Upper lobe of left lung (tissue), 6 donors: Measurements from ENCODE around the gene SYPL2. TPM values are rescaled to one million over a fixed set of nuclear protein-coding genes. Genes with fewer than 3 reads are reported as not detected.
"Not testable (repeated sequence)": the region's sequence is repeated elsewhere in the genome, so short reads cannot be mapped to it uniquely, and the experiment has no call there.

ENCODE experiments used
- ATAC-seq, 2 donors: fragments of 200-7000 bp; cut with Tn5 transposase; one replicate each; pipeline ENCODE4 v1.9.1; 2022; ENCODE audit warnings: mild to moderate bottlenecking in 2 of 2, moderate library complexity in 2 of 2; ENCODE audit not compliant: low FRiP score in 2 of 2
- DNase-seq, 2 donors: peaks; one replicate each; pipeline ENCODE4 v3.0.0-alpha.2; 2019 to 2020
- H3K27ac ChIP-seq, 4 donors: fragments of 200-600 bp; sonication (generic); one replicate each; pipeline ENCODE4 v1.5.1; 2016 to 2019
- H3K27me3 ChIP-seq, 4 donors: fragments of 200-600 bp; sonication (generic); one replicate each; pipeline ENCODE4 v1.5.1; 2017 to 2019
- H3K36me3 ChIP-seq, 4 donors: fragments of 200-600 bp; sonication (generic); one replicate each; pipeline ENCODE4 v1.5.1; 2016 to 2019
- H3K4me1 ChIP-seq, 4 donors: fragments of 200-600 bp; sonication (generic); one replicate each; pipeline ENCODE4 v1.5.1; 2018 to 2019
- H3K4me3 ChIP-seq, 4 donors: fragments of 200-600 bp; sonication (generic); one replicate each; pipeline ENCODE4 v1.5.1; 2017 to 2019; ENCODE audit warnings: mild to moderate bottlenecking in 2 of 4, moderate library complexity in 1 of 4
- H3K9me3 ChIP-seq, 4 donors: fragments of 200-600 bp; sonication (generic); one replicate each; pipeline ENCODE4 v1.5.1; 2018 to 2019
- EP300 ChIP-seq, 4 donors: sonication (generic); formaldehyde crosslinking; IDR thresholded peaks; one replicate each; pipeline ENCODE4 v1.5.1; 2017; ENCODE audit warnings: antibody characterized with exemption in 4 of 4, control low read depth in 2 of 4
- POLR2A ChIP-seq, 4 donors: fragments of 450-650 bp; IDR thresholded peaks; one replicate each; pipeline ENCODE4 v1.5.1; 2016 to 2017; ENCODE audit warnings: antibody characterized with exemption in 4 of 4, mild to moderate bottlenecking in 2 of 4
- POLR2AphosphoS5 ChIP-seq, 2 donors: sonication (generic); formaldehyde crosslinking; IDR thresholded peaks; one replicate each; pipeline ENCODE4 v1.5.1; 2017; ENCODE audit warnings: antibody characterized with exemption in 2 of 2
- WGBS, 2 donors: methylation state at CpG; one replicate each; pipeline ENCODE4 v1.1.5; 2017 to 2018; 5-methylcytosine and 5-hydroxymethylcytosine counted together
- total RNA-seq, 6 donors: library from RNA; depleted of rRNA in 4 of 6; stranded (reverse); fragments of >200 nt in 4 of 6; gene quantifications; one replicate each; pipeline versions ENCODE4 v1.1.0 to v1.2.1, GENCODE V29; 2016 to 2021
- TF ChIP-seq, protein P1 (sequence below), 6 experiments: fragments of 450-650 bp in 4 of 6; fragments of 200-600 bp in 2 of 6; sonication (generic) in 2 of 6; IDR thresholded peaks; one replicate each; pipeline ENCODE4 v1.5.1; 2016 to 2019; ENCODE audit warnings: antibody characterized with exemption in 6 of 6
- donor health status: DM: no; HTN: no; CAD: no; lungs with moderate emphysema.
- donor health status: DM: no; HTN: yes; CAD: no; lungs with severe emphysema.

SYPL2 gene
- total RNA-seq, 6 donors from 2014 or later, result 0.30 to 3.1 (median 1.1) TPM

DNA sequence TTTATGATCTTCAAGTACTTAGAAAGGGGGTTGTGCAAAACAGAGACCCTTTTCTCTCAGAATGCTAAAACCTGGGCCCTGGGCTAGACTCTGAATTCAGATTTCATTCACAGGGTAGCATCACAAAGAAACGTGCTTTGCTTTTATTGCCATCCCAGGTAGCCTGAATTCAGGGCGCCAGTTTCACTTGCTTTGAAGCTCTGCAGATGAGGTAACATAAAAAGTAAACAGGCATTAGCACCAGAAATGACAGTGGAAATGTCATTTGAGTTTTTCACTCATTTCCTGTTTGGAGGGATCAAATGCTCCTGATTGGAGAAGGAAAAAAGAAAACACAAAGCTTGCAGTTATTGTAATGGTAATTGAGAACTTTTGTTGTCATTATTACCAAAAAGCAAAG, 2.6 kb downstream of the SYPL2 start:
- peaks cover 11 to 14% (median 12%) of the 10 kb centered on the region in 4 donors for H3K4me1 ChIP-seq
- H3K9me3 ChIP-seq, result no peaks in the 10 kb centered on the region

DNA sequence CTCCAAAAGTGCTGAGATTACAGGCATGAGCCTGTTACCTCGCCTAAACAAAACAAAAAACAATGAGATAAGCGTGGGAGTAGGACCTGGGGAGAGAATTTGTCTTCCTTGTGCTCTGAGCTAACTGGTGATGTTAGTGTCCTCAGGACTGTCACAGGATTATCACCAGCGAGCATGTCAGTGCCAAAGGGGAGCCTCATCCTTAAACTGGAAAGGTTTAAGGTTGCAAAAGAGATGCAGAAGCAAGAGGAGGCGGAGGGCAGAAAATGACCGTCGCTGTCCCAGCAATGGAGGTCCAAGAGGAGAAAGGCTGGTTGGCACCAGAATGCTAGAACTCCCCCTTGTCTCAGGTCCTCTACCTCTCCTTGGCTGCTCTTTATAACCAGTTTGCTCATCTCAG, 3.9 kb downstream of the SYPL2 start:
- DNase-seq (no peak), ATAC-seq (no peak)
- Histone ChIP-seq H3K27me3 (peaks cover 0 to 25% (median 11%) of the 10 kb centered on the region in 4 donors), H3K27ac (no peak overlapping the region), H3K4me3 (no peak overlapping the region), H3K9me3 (no peaks in the 10 kb centered on the region), H3K4me1 (peaks cover 11 to 14% (median 12%) of the 10 kb centered on the region in 4 donors), H3K36me3 (no peaks in the 10 kb centered on the region)
- 57 to 62% methylated on average over 6 of the region's 6 CpGs for WGBS, 2 donors
- TF ChIP-seq POLR2A (IDR thresholded peaks at IDR 0.05), result no peak
- no peak for TF ChIP-seq POLR2AphosphoS5 (IDR thresholded peaks at IDR 0.05)
- no peak for TF ChIP-seq EP300 (IDR thresholded peaks at IDR 0.05)
- TF ChIP-seq, protein P1, sequence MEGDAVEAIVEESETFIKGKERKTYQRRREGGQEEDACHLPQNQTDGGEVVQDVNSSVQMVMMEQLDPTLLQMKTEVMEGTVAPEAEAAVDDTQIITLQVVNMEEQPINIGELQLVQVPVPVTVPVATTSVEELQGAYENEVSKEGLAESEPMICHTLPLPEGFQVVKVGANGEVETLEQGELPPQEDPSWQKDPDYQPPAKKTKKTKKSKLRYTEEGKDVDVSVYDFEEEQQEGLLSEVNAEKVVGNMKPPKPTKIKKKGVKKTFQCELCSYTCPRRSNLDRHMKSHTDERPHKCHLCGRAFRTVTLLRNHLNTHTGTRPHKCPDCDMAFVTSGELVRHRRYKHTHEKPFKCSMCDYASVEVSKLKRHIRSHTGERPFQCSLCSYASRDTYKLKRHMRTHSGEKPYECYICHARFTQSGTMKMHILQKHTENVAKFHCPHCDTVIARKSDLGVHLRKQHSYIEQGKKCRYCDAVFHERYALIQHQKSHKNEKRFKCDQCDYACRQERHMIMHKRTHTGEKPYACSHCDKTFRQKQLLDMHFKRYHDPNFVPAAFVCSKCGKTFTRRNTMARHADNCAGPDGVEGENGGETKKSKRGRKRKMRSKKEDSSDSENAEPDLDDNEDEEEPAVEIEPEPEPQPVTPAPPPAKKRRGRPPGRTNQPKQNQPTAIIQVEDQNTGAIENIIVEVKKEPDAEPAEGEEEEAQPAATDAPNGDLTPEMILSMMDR (IDR thresholded peaks at IDR 0.05), result no peak

More for the DNA sequence above, 2.6 kb downstream of the SYPL2 start:
- WGBS, 2 donors, result 13 to 23% methylated on average over 2 of the region's 2 CpGs
- H3K27ac ChIP-seq, result no peak overlapping the region
- DNase-seq (no peak), ATAC-seq (no peak)
- H3K36me3 ChIP-seq, result no peaks in the 10 kb centered on the region
- TF ChIP-seq POLR2A (IDR thresholded peaks at IDR 0.05) (no peak), POLR2AphosphoS5 (IDR thresholded peaks at IDR 0.05) (no peak), EP300 (IDR thresholded peaks at IDR 0.05) (no peak)
- TF ChIP-seq, protein P1 (IDR thresholded peaks at IDR 0.05), result no peak
- H3K4me3 ChIP-seq, result no peak overlapping the region
- peaks cover 0 to 25% (median 12%) of the 10 kb centered on the region in 4 donors for H3K27me3 ChIP-seq

GRCh38 chr1:109472779-109473178, 6.4 kb downstream of the SYPL2 start:
- Histone ChIP-seq H3K36me3 (no peaks in the 10 kb centered on the region), H3K27me3 (peaks cover 0 to 9% (median 0%) of the 10 kb centered on the region in 4 donors), H3K9me3 (no peaks in the 10 kb centered on the region), H3K27ac (no peak overlapping the region), H3K4me1 (no peaks in the 10 kb centered on the region), H3K4me3 (no peak overlapping the region)
- 58 to 61% methylated on average over 3 of the region's 3 CpGs for WGBS, 2 donors
- ATAC-seq (no peak), DNase-seq (no peak)
- TF ChIP-seq POLR2A (IDR thresholded peaks at IDR 0.05), result no peak
- TF ChIP-seq, protein P1 (IDR thresholded peaks at IDR 0.05), result no peak
- no peak for TF ChIP-seq EP300 (IDR thresholded peaks at IDR 0.05)
- no peak for TF ChIP-seq POLR2AphosphoS5 (IDR thresholded peaks at IDR 0.05)

- not testable (repeated sequence) for H3K4me1 ChIP-seq, H3K27me3 ChIP-seq
- WGBS, 2 donors, result 81 to 83% methylated on average over 12 of the region's 12 CpGs
These were observed 7.1 kb downstream of the SYPL2 start for GRCh38 chr1:109473284-109474057.

DNA sequence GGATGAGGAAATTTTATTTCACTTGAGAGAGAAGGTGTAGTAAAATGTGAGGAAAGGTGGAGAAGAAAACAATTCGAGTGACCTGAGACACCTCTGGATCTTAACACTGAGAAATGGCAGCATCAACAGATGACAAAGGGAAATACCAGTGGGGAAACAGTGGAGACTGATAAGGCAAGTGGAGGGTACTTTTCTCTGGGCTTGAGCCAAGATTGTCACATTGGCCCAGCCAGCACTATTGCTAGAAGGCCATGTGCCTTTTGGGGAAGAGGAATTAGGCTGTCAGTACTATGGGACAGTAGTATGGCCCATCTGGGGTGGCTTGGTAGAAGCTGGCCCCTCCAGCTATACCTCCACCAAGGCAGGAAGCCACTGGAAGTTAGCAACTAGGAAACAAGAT, 8.4 kb downstream of the SYPL2 start:
- no peaks in the 10 kb centered on the region for H3K4me1 ChIP-seq
- H3K27me3 ChIP-seq, result no peaks in the 10 kb centered on the region
- TF ChIP-seq POLR2A (IDR thresholded peaks at IDR 0.05) (no peak), EP300 (IDR thresholded peaks at IDR 0.05) (no peak), POLR2AphosphoS5 (IDR thresholded peaks at IDR 0.05) (no peak)
- TF ChIP-seq, protein P1 (IDR thresholded peaks at IDR 0.05), result no peak
- H3K27ac ChIP-seq, result no peak overlapping the region
- no peak overlapping the region for H3K4me3 ChIP-seq
- DNase-seq (no peak), ATAC-seq (no peak)
- H3K9me3 ChIP-seq, result no peaks in the 10 kb centered on the region
- H3K36me3 ChIP-seq, result no peaks in the 10 kb centered on the region
- 50 to 63% methylated on average over 1 of the region's 1 CpG for WGBS, 2 donors

More at GRCh38 chr1:109473284-109474057, 7.1 kb downstream of the SYPL2 start:
- H3K36me3 ChIP-seq, ATAC-seq, H3K4me3 ChIP-seq, H3K9me3 ChIP-seq, H3K27ac ChIP-seq: not testable (repeated sequence)
- DNase-seq, result peak in 1 of 2 donors; percentile 32
